Hepatocyte (in vitro differentiated cells): ENCODE results near the gene ZFYVE9. TPM values are rescaled to one million over a fixed set of nuclear protein-coding genes. Genes with fewer than 3 reads are reported as not detected.
"Not testable (repeated sequence)": the region's sequence is repeated elsewhere in the genome, so short reads cannot be mapped to it uniquely, and the experiment has no call there.

Source experiments
- DNase-seq: peaks from one replicate; pipeline ENCODE4 v3.0.0-alpha.2; 2016; ENCODE audit warnings: low spot score
- H2AFZ ChIP-seq: fragments of 200-600 bp; sonication (generic); 2 replicates; pipeline ENCODE4 v1.6.0; 2016; ENCODE audit warnings: antibody characterized with exemption, mild to moderate bottlenecking
- H3K27ac ChIP-seq: fragments of 200-600 bp; sonication (generic); 2 replicates; pipeline ENCODE4 v1.5.1; 2016; ENCODE audit warnings: mild to moderate bottlenecking
- H3K27me3 ChIP-seq: fragments of 200-600 bp; sonication (generic); 2 replicates; pipeline ENCODE4 v1.6.1; 2016
- H3K36me3 ChIP-seq: fragments of 200-600 bp; sonication (generic); replicated peaks from 2 replicates; pipeline ENCODE4 v1.5.1; 2016; ENCODE audit warnings: low read depth; ENCODE audit not compliant: insufficient read depth
- H3K4me1 ChIP-seq: fragments of 200-600 bp; sonication (generic); 2 replicates; pipeline ENCODE4 v1.5.1; 2016; ENCODE audit warnings: mild to moderate bottlenecking, moderate library complexity; ENCODE audit not compliant: insufficient read depth
- H3K4me2 ChIP-seq: fragments of 200-600 bp; sonication (generic); 2 replicates; pipeline ENCODE4 v1.6.0; 2016
- H3K4me3 ChIP-seq: fragments of 200-600 bp; sonication (generic); 2 replicates; pipeline ENCODE4 v1.5.1; 2016; ENCODE audit warnings: mild to moderate bottlenecking
- H3K79me2 ChIP-seq: fragments of 200-600 bp; sonication (generic); 2 replicates; pipeline ENCODE4 v1.6.0; 2017; ENCODE audit warnings: mild to moderate bottlenecking
- H3K9me2 ChIP-seq: fragments of 200-600 bp; sonication (generic); replicated peaks from 2 replicates; pipeline ENCODE4 v1.6.0; 2017; ENCODE audit warnings: mild to moderate bottlenecking; ENCODE audit not compliant: insufficient read depth
- H3K9me3 ChIP-seq: fragments of 200-600 bp; sonication (generic); 2 replicates; pipeline ENCODE4 v1.5.1; 2016; ENCODE audit warnings: low read depth, mild to moderate bottlenecking
- H4K20me1 ChIP-seq: fragments of 200-600 bp; sonication (generic); 2 replicates; pipeline ENCODE4 v1.6.0; 2016; ENCODE audit warnings: mild to moderate bottlenecking; ENCODE audit not compliant: insufficient read depth, poor library complexity, severe bottlenecking
- EZH2 ChIP-seq: fragments of 200-600 bp; sonication (generic); IDR thresholded peaks from 2 replicates; pipeline ENCODE4 v1.6.1; 2016; ENCODE audit warnings: antibody characterized with exemption, mild to moderate bottlenecking, borderline replicate concordance
- EZH2phosphoT487 ChIP-seq: fragments of 200-600 bp; sonication (generic); IDR thresholded peaks from one replicate; pipeline ENCODE4 v1.6.1; 2018; ENCODE audit warnings: antibody characterized with exemption, mild to moderate bottlenecking, low read depth, moderate library complexity; ENCODE audit not compliant: unreplicated experiment, severe bottlenecking
- WGBS: methylation state at CpG from one replicate; pipeline ENCODE4 v1.1.6; 2016; ENCODE audit warnings: low lambda C conversion rate; ENCODE audit errors: missing lambda C conversion rate; 5-methylcytosine and 5-hydroxymethylcytosine counted together
- polyA plus RNA-seq: library from polyadenylated mRNA; unstranded; fragments of >200 nt; fragmentation: Nextera tagmentation; extraction: Ambion mirVana; gene quantifications from 2 replicates; pipeline ENCODE4 v1.2.1, GENCODE V29; 2016
- total RNA-seq: library from RNA; depleted of rRNA; stranded (reverse); fragments of >200 nt; gene quantifications from 2 replicates; pipeline ENCODE4 v1.2.3, GENCODE V29; 2014
- TF ChIP-seq, protein P1 (sequence below): fragments of 200-600 bp; sonication (generic); IDR thresholded peaks from 2 replicates; pipeline ENCODE4 v1.5.1; 2016; ENCODE audit warnings: antibody characterized with exemption, mild to moderate bottlenecking; ENCODE audit not compliant: poor library complexity

Gene ZFYVE9
- total and polyA plus RNA-seq, 2 experiments from 2014 or later, result 4.6 to 29.0 TPM

DNA sequence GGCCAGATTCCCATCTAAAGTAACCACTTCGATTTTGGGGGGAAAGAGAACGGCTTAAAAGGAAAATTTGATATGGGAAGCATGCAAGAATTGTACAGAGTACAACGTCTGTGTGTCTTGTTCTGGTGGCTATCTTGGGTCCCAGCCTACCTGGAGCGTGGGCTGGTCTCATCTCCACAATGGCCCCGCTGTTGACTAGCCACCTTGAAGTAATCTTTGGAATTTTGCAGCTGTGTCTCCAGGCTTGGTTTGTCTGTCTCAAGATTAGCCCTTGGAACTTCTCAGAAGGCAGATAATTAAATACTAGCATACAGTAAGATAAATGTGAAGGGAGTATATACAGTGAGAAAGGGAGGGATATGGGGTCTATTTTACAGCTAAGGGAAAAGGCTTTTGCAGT, 225.4 kb downstream of the ZFYVE9 start:
- Histone ChIP-seq H3K79me2 (peaks cover 21% of the 10 kb centered on the region), H3K4me2 (no peak overlapping the region), H3K9me2 (no peaks in the 10 kb centered on the region), H2AFZ (no peak overlapping the region), H3K36me3 (no peaks in the 10 kb centered on the region), H3K27ac (no peak overlapping the region), H3K4me1 (peaks cover 15% of the 10 kb centered on the region), H3K4me3 (no peak overlapping the region), H3K27me3 (no peaks in the 10 kb centered on the region), H3K9me3 (no peaks in the 10 kb centered on the region), H4K20me1 (peaks cover 5% of the 10 kb centered on the region)
- no peak for TF ChIP-seq EZH2
- TF ChIP-seq, protein P1, sequence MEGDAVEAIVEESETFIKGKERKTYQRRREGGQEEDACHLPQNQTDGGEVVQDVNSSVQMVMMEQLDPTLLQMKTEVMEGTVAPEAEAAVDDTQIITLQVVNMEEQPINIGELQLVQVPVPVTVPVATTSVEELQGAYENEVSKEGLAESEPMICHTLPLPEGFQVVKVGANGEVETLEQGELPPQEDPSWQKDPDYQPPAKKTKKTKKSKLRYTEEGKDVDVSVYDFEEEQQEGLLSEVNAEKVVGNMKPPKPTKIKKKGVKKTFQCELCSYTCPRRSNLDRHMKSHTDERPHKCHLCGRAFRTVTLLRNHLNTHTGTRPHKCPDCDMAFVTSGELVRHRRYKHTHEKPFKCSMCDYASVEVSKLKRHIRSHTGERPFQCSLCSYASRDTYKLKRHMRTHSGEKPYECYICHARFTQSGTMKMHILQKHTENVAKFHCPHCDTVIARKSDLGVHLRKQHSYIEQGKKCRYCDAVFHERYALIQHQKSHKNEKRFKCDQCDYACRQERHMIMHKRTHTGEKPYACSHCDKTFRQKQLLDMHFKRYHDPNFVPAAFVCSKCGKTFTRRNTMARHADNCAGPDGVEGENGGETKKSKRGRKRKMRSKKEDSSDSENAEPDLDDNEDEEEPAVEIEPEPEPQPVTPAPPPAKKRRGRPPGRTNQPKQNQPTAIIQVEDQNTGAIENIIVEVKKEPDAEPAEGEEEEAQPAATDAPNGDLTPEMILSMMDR, result no peak
- no peak for TF ChIP-seq EZH2phosphoT487
- no peak for DNase-seq
- 94% methylated on average over 5 of the region's 5 CpGs for WGBS

DNA sequence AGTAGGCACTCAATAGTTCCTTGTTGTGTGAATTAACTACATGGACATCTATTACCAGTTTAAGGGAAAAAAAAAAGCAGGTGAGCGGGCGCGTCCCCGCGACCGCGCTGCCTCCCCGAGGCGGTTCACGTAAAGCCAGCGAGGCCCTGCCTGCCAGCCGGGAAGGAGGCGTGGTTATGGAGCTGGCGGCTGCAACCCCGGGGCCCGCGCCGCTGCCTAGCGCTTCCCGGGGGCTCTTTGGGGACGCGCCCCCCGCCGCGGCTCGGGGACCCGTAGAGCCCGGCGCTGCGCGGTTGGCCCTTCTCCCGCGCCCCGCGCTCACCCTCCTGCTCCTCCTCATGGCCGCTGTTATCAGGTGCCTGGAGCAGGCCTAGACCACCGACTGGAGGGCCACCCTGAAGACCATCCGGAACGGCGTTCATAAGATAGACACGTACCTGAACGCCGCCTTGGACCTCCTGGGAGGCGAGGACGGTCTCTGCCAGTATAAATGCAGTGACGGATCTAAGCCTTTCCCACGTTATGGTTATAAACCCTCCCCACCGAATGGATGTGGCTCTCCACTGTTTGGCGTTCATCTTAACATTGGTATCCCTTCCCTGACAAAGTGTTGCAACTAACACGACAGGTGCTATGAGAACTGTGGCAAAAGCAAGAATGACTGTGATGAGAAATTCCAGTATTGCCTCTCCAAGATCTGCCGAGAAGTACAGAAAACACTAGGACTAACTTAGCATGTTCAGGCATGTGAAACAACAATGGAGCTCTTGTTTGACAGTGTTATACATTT, 226.7 kb downstream of the ZFYVE9 start:
- Histone ChIP-seq H3K4me3 (peak overlapping the region; percentile 38), H3K9me2 (no peaks in the 10 kb centered on the region), H3K4me2 (peak overlapping the region; percentile 76), H2AFZ (peak overlapping the region; percentile 91), H3K4me1 (peaks cover 15% of the 10 kb centered on the region), H4K20me1 (peaks cover 5% of the 10 kb centered on the region), H3K27ac (peak overlapping the region; percentile 77), H3K27me3 (no peaks in the 10 kb centered on the region), H3K9me3 (no peaks in the 10 kb centered on the region), H3K36me3 (no peaks in the 10 kb centered on the region), H3K79me2 (peaks cover 15% of the 10 kb centered on the region)
- no peak for TF ChIP-seq EZH2
- TF ChIP-seq, protein P1, result peak; percentile 22
- WGBS, result 3% methylated on average over 51 of the region's 51 CpGs
- peak; percentile 87 for DNase-seq

DNA sequence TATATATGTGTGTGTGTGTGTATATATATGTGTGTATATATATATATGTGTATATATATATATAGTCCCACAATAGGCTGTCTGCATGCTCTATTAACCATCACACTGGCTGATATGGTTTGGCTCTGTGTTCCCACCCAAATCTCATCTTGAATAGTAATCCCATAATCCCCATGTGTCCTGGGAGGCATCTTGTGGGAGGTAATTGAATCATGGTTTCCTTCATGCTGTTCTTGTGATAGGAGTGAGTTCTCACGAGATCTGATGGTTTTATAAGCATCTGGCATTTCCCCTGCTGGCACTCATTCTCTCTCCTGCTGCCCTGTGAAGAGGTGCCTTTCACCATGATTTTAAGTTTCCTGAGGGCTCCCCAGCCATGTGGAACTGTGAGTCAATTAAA, 228.0 kb downstream of the ZFYVE9 start:
- not testable (repeated sequence) for H3K27me3 ChIP-seq, H3K36me3 ChIP-seq, H3K4me3 ChIP-seq, H3K4me1 ChIP-seq, H3K9me2 ChIP-seq, DNase-seq, H2AFZ ChIP-seq, H3K79me2 ChIP-seq, H3K4me2 ChIP-seq, H3K9me3 ChIP-seq, H4K20me1 ChIP-seq, H3K27ac ChIP-seq
- 60% methylated on average over 1 of the region's 1 CpG for WGBS

DNA sequence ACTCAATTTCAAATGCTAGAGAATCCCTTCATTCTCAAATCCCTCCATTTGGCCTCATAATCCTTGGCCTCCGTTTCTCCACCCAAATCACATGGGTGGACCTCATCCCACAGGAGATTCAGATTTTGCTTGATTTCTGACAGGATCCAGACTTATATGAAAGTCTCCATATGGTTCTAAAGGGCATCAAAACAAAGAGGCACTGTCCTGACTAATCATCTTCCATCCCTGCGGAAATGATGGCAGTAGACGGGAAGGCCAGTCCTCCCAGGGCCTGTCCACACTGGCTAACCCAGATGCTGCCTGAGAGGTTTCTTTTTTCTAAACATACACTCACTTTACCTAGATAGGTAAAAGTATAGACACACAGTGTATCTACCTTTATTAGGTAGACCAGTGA, 243.5 kb downstream of the ZFYVE9 start:
- Histone ChIP-seq H4K20me1 (no peaks in the 10 kb centered on the region), H3K27ac (no peak overlapping the region), H3K9me3 (no peaks in the 10 kb centered on the region), H3K4me3 (no peak overlapping the region), H3K4me1 (no peaks in the 10 kb centered on the region), H3K4me2 (no peak overlapping the region), H3K9me2 (no peaks in the 10 kb centered on the region), H3K36me3 (no peaks in the 10 kb centered on the region), H3K27me3 (no peaks in the 10 kb centered on the region), H3K79me2 (no peaks in the 10 kb centered on the region), H2AFZ (no peak overlapping the region)
- WGBS, result 99% methylated on average over 3 of the region's 3 CpGs
- TF ChIP-seq EZH2 (no peak), EZH2phosphoT487 (no peak)
- TF ChIP-seq, protein P1, result no peak
- DNase-seq, result no peak
